HepG2 (cell line): Measurements from ENCODE around the gene TMEM100.

Experiments
- EZH2 ChIP-seq: conservative IDR thresholded peaks from 2 replicates; pipeline ENCODE4 v1.6.1; 2012; ENCODE audit warnings: mild to moderate bottlenecking, low read depth, low read length, moderate library complexity
- FOXP1 ChIP-seq, 2 experiments: fragments of 450-650 bp in 1 of 2; IDR thresholded peaks; 2 replicates each; pipeline ENCODE4 v1.6.1; 2017 to 2018; ENCODE audit warnings: antibody characterized with exemption in 1 of 2
- NFYB ChIP-seq: sonication (generic); formaldehyde crosslinking; IDR thresholded peaks from 2 replicates; pipeline ENCODE4 v1.4.0; 2020; ENCODE audit warnings: missing genetic modification reagents
- RBM22 ChIP-seq: fragments of 200-400 bp; formaldehyde crosslinking; optimal IDR thresholded peaks from 2 replicates; pipeline ENCODE3; 2017; ENCODE audit warnings: mild to moderate bottlenecking, low read length, moderate library complexity
- ZNF510 ChIP-seq: sonication (generic); formaldehyde crosslinking; IDR thresholded peaks from 2 replicates; pipeline ENCODE4 v1.4.0; 2020; ENCODE audit warnings: low read depth, mild to moderate bottlenecking, missing genetic modification reagents
- ZSCAN30 ChIP-seq: sonication (generic); formaldehyde crosslinking; IDR thresholded peaks from 2 replicates; pipeline ENCODE4 v1.5.0; 2020; ENCODE audit warnings: mild to moderate bottlenecking, missing genetic modification reagents
- TF ChIP-seq, protein P1 (sequence below): sonication (generic); formaldehyde crosslinking; IDR thresholded peaks from 2 replicates; pipeline ENCODE4 v1.5.0; 2020; ENCODE audit warnings: mild to moderate bottlenecking, missing genetic modification reagents, moderate library complexity

DNA sequence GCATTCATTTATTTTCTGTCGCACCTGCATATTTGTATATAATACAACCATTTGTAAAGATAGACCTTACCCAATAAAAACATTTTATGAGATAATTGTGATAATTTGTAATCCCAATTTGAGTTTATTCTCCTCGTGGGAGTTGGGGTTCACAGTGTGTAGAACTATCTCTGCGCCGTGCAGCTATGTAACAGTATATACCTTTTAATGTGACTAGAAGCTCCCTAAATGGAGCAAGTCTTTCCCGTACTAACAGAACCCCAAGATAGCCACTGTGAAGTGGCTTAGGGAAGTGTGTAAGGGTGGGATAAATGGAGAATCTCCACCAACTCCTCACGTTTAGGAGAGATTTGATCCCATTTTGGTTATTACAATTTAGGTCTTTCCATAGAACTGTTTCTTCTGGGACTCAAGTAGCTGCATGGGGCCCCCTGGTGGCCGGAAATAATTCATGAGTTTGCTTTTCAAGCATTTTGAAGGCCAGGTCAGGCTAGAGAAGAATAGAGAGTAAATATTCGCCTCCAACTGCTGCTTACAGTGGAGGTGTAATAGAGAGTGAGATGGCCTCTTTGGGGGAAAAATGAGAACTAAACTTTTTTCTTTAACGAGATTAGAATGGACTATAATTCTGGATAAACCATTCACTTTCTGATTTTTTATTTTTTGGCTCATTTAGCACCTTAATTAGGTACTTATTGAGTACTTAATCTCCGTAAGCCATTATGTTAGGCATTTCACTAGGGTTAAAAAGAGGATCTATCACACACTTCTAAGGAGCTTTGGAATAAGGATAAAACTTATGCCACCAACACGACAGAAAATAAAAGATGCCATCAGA is 4.5 kb downstream of the TMEM100 start:
- TF ChIP-seq ZSCAN30 (CRISPR knock-in tag) (no peak), NFYB (no peak), RBM22 (no peak), FOXP1 (IDR thresholded peaks at IDR 0.05) (no peak), FOXP1 (CRISPR knock-in tag; IDR thresholded peaks at IDR 0.05) (no peak), ZNF510 (CRISPR knock-in tag) (no peak), EZH2 (no peak; the same call in 1 of the 2 replicates)
- TF ChIP-seq, protein P1, sequence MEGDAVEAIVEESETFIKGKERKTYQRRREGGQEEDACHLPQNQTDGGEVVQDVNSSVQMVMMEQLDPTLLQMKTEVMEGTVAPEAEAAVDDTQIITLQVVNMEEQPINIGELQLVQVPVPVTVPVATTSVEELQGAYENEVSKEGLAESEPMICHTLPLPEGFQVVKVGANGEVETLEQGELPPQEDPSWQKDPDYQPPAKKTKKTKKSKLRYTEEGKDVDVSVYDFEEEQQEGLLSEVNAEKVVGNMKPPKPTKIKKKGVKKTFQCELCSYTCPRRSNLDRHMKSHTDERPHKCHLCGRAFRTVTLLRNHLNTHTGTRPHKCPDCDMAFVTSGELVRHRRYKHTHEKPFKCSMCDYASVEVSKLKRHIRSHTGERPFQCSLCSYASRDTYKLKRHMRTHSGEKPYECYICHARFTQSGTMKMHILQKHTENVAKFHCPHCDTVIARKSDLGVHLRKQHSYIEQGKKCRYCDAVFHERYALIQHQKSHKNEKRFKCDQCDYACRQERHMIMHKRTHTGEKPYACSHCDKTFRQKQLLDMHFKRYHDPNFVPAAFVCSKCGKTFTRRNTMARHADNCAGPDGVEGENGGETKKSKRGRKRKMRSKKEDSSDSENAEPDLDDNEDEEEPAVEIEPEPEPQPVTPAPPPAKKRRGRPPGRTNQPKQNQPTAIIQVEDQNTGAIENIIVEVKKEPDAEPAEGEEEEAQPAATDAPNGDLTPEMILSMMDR (CRISPR knock-in tag): peak; percentile 74
